Measurements from ENCODE around the gene ULBP3. TPM values are rescaled to one million over a fixed set of nuclear protein-coding genes. Genes with fewer than 3 reads are reported as not detected.

The ULBP3 gene
- 3.4 TPM for polyA plus RNA-seq (2013, experiment 1 of 2; ENCODE audit: insufficient read length)
- 2.6 TPM for polyA plus RNA-seq (2013, experiment 2 of 2; ENCODE audit: insufficient read length)

DNA sequence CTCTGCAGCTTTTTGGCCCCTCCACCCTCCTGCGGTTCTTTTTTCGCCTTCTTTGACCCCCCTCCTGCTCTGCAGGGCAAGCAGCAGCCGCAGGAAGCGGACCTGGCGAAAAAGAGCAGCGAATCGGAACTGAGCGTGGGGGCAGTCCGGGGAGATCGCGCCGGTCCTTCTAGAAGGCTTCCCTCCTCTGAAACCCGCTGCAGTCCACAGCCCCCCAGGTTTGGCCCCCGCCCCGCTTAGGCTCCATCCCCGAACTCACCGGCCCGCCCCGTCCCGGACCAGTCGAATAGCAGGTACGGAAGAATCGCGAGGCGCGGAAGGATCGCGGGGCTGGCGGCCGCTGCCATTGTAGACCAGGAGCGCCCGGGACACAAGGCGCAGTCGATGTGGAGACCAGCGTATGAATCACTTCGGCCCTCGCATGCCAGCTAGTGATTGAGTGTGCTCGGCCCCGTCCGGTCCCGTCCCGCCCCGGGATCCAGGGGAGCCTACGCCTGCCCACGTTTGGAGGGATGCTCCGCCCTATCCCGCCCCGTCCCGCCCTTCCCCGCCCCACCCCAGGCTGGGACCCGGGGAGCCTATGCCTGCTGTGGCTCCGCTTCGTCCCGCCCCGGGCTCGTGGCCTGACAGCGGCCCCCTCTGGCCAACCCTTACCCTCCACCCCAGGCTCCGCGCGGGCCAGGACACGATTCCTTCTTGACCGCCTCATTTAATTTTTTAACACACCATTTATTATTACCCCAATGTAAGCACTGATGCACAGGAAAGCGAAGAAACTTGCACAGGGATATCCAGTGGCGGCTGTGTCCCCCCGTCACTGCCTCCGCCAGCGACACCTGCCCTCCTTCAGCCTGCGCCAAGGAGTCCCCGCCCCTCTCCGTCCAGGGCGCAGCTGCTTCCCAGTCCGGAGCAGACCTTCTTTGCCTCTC is at the start of gene ULBP3:
TSS of gene ULBP3 (minus strand) at position 402 of the 929 bp plus-strand sequence. CDS start at position 347, 55 bp downstream.
- peak; percentile 98 for DNase-seq

DNA sequence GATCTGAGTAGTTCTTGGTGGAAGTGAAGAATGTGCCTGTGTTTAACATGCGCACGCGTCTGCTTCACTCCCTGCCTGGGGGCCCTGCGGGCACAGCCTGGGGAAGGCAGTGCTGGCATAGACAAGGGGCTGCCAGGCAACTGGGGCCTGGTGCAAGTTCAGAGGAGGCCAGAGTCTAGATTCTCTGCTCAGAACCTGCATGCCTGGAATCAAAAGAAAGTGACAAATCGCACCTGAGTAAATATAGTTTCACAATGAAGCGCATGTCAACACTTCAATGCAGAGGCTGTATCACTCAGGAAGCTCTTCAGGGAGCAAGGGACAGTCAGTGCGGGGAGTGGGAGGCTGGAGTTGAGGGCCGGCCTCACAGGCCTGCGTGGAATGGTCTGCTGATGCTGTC is 49.7 kb upstream of the ULBP3 start:
- DNase-seq, result no peak

DNA sequence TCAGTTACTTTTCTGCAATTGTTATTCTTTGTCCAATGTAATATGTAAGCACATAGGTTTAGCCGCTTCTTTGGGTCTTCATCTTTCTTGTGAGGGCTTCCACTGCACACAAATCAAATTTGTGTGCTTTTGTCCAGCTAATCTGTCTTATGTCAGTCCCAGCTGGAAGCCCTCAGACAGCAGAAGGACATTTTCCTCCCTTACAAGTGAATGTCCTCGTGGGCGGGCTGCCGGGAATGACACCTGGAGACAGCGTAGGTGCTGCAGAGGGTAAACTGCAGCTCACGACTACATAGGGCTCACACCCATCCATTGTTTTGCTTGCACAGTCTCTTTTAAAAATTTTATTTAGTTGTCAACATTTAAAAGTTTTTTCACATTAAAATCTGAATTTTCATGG is 49.3 kb upstream of the ULBP3 start:
- no peak for DNase-seq

DNA sequence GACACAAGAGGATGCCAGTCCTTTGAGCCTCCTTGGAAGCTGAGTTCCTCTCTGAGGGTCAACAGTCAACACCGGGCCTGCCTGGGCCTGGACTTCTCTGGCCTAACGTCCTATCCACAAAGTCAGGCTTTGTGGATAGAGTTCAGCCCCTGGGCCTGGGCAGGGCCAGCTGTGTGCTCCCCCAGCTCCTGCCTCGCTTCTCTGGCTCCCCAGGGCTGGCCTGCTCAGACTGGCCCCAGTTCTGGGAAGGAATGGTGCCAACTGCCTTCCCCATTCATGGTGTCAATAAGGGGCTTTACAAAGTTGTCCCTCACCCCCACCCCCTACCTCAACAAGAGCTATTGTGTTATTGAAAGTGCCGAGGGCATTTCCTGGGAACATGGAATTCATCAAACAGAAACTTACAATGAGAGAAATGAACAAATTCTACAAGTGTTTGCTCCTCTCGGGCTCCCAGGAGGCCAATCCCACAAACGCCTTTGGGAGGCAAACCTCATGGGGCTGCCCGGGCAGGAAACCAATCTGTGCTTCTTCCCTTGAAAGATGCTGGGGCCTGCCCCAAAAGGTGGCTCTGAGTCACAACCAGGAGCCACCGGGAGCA is 47.4 kb upstream of the ULBP3 start:
- DNase-seq, result no peak

DNA sequence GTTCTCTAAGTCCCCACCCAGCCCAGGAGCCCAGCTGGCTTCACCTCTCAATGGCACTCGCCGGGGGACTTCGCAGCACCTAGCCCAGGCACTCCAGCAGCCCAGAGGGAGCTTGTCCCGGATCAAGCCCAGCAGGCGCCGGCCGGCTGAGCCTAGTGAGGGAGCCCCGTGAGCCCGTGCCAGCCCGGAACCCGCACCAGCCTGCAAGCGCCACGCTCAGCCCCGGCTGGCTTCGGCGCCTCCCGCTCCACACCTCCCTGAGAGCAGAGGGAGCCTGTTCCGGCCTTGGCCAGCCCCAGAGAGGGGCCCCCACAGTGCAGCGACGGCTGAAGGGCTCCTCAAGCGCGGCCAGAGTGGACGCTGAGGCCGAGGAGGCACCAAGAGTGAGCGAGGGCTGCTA is 46.8 kb upstream of the ULBP3 start:
- DNase-seq, result no peak

DNA sequence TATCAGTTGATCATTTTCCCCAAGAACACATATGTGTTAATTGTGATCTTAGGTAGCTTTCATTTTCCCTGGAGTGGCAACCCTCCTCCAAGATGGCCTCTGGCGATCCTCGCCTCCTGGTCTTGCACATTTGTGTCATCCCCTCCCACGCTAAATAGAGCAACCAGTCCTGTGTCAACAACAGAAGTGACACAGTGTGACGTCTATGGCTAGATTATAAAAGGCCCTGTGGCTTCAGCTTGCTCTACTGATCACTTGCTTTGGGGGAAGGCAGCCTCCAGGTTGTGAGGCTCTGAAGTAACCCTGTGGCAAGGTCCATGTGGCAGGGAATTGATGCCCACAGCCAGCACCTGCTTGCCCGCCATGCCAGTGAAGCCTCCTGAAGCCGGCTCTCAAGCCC is 43.3 kb upstream of the ULBP3 start:
- no peak for DNase-seq

GRCh38 chr6:150102750-150103270 is 33.9 kb upstream of the ULBP3 start:
- no peak for DNase-seq

DNA sequence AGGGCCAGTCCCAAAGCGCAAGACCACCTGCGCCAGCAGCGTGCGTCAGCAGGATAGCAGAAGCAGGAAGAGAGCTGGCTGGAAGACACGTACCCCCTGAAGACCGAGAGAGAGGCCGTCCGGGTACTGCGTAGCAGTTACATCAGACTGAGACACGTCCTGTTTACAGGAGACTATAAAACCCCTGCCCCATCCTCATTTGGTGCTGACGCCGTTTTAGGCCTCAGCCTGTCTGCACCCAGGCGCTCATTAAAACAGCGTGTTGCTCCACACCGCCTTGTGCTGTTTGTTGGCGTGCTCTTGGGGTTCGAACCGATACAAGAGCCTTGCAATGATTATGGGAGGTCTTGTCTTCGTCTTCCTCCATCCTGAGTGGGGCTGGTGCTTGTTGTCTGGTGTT is 31.8 kb upstream of the ULBP3 start:
- DNase-seq, result no peak

GRCh38 chr6:150099953-150100352 is 31.0 kb upstream of the ULBP3 start:
- DNase-seq, result no peak

DNA sequence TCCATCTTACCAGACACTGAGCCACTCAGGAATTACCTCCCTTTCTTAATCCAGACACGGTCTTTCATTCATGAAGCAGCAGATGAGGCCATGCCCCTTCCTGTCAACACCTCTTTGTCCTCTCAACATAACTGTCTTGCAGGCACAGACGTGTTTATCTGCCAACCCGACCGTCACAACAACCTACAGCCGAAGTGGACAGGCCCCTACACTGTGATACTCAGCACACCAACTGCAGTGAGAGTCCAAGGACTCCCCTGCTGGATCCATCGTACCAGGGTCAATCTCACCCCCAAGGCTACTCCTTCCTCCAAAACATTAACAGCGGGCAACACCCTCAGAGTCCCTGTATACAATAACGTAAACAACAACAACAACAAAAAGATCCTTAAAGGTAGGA is 30.6 kb upstream of the ULBP3 start:
- DNase-seq, result no peak

DNA sequence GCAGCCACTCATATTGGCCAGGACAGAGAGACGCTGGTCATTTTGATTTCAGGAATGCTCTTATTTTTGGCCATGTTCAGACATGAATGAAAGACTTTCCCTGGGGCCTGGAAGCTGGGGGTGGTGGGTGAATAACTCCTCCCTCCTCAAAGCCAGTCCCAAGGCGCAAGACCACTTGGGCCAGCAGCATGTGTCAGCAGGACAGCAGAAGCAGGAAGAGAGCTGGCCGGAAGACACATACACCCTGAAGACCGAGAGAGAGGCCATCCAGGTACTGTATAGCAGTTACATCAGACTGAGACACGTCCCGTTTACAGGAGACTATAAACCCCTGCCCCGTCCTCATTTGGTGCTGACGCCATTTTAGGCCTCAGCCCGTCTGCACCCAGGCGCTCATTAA is 29.2 kb upstream of the ULBP3 start:
- no peak for DNase-seq

- DNase-seq, result no peak
These were observed 24.5 kb upstream of the ULBP3 start for GRCh38 chr6:150093397-150093796.

DNA sequence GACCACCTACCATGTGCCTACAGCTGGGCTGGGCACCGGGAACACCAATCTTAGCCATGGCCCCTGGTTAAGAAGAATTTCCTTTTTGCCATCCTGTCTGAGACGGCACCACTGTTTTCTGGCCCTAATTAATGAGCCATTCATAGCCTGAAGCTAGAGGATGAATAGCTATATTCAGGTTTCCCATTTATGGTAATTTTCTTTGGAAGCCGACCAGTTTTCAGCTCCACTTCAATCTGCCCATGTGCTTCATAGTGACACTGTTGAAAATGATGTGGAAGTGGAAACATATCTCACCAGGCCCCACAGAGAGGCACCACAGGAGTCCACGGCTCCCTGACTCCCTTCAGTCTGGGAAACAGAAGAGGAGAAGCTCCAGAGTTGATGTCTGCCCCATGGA is 22.6 kb upstream of the ULBP3 start:
- DNase-seq, result peak; percentile 63

- DNase-seq, result no peak
These were observed 21.4 kb upstream of the ULBP3 start for GRCh38 chr6:150090328-150090727.

GRCh38 chr6:150088481-150089154 is 19.7 kb upstream of the ULBP3 start:
- DNase-seq, result no peak

GRCh38 chr6:150087336-150087735 is 18.4 kb upstream of the ULBP3 start:
- DNase-seq, result no peak

- no peak for DNase-seq
These were observed 17.1 kb upstream of the ULBP3 start for GRCh38 chr6:150086026-150086425.

GRCh38 chr6:150084426-150084825 is 15.5 kb upstream of the ULBP3 start:
- DNase-seq, result no peak

GRCh38 chr6:150083839-150084238 is 14.9 kb upstream of the ULBP3 start:
- no peak for DNase-seq

DNA sequence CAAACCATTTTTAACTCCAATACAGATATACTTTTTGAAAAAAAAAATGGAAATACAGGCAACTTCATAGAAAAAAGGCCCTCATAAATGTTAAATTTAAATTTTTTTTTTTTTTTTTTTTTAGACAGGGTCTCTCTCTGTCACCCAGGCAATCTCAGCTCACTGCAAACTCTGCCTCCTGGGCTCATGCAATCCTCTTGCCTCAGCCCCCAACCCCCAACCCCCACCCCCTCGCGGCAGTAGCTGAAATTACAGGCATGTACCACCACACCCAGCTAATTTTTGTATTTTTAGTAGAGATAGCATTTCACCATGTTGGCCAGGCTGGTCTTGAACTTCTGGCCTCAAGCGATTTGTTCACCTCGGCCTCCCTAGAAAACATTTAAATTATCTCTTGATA is 12.8 kb upstream of the ULBP3 start:
- no peak for DNase-seq

- peak; percentile 64 for DNase-seq
These were observed 10.7 kb upstream of the ULBP3 start for GRCh38 chr6:150079604-150080003.

DNA sequence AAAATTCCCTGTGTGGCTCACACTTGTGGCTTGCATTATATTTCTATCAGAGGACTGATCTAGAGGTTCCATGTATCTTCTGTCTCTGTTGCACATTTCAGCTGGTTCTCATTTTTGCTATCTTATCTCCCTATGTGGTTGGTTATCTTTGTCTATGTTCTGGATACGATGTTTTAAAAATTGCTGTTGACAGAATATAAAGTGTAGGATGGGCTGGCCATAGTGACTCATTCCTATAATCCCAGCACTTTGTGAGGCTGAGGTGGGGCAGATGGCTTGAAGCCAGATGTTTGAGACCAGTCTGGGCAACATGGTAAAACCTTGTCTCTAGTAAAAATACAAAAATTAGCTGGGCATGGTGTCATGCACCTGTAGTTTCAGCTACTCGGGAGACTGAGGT is 9.9 kb upstream of the ULBP3 start:
- peak; percentile 47 for DNase-seq

Data from fibroblast of skin of back (primary cell).